Colonic mucosa (tissue), 2 donors: Measurements from ENCODE around the gene INKA2. TPM values are rescaled to one million over a fixed set of nuclear protein-coding genes. Genes with fewer than 3 reads are reported as not detected.

Experiments
- total RNA-seq, 2 donors: library from RNA; stranded (reverse); fragmentation: NEBNext Ultra II Directional in 1 of 2; extraction: Animal tissue kit (Norgen Biotek cat#: 25700) in 1 of 2; gene quantifications; one replicate each; pipeline ENCODE4 v1.2.1, GENCODE V29; 2021
- donor health status: DM: no; HTN: no; CAD: no.
- donor health status: DM: no; HTN: no; CAD: no.

INKA2 gene
- total RNA-seq, 2 donors from 2014 or later: 2.2 to 4.0 TPM

Other genes starting within 250 kb of the INKA2 start
- gene ADORA3, start 235.8 kb downstream of the INKA2 start, total RNA-seq: 1 to 10 TPM; 1.2 to 1.3 TPM
- 1 to 10 TPM in 1 of 2 donors, under 1 TPM in 1; 0.42 to 1.1 TPM for gene TMIGD3, start 235.8 kb downstream of the INKA2 start, total RNA-seq
- 100 to 1,000 TPM in 1 of 2 donors, 10 to 100 TPM in 1; 83.9 to 146 TPM for gene RAP1A, start 119.6 kb downstream of the INKA2 start, total RNA-seq
- 10 to 100 TPM in 1 of 2 donors, 1 to 10 TPM in 1; 9.6 to 11.5 TPM for gene DDX20, start 16.5 kb upstream of the INKA2 start, total RNA-seq